Choroid plexus epithelial cell (primary cell): ENCODE results near the gene SUSD1.

Source experiments
- DNase-seq: peaks from one replicate; pipeline ENCODE4 v3.0.0-alpha.2; 2010; ENCODE audit warnings: low read depth
- H3K4me3 ChIP-seq: 2 replicates; pipeline ENCODE4 v1.5.1; 2011; ENCODE audit warnings: low read depth, mild to moderate bottlenecking, control low read depth, low read length, moderate library complexity
- CTCF ChIP-seq: conservative IDR thresholded peaks from 2 replicates; pipeline ENCODE4 v1.5.1; 2011; ENCODE audit warnings: low read depth, mild to moderate bottlenecking, control low read depth, inconsistent platforms, low read length, moderate library complexity

The SUSD1 gene

GRCh38 chr9:112121633-112122032 lies 53.5 kb downstream of the SUSD1 start:
- no peak for DNase-seq
- no peak overlapping the region for H3K4me3 ChIP-seq
- TF ChIP-seq CTCF = no peak

GRCh38 chr9:112120439-112120925 lies 54.6 kb downstream of the SUSD1 start:
- no peak overlapping the region for H3K4me3 ChIP-seq
- peak; percentile 2 for DNase-seq
- TF ChIP-seq CTCF = no peak

- DNase-seq = no peak
- no peak overlapping the region for H3K4me3 ChIP-seq
- no peak for TF ChIP-seq CTCF
Observed at GRCh38 chr9:112120030-112120341, 55.1 kb downstream of the SUSD1 start.

GRCh38 chr9:112119225-112120029 lies 55.7 kb downstream of the SUSD1 start:
- TF ChIP-seq CTCF = no peak
- H3K4me3 ChIP-seq = no peak overlapping the region
- peak; percentile 7 for DNase-seq

- no peak overlapping the region for H3K4me3 ChIP-seq
- no peak for TF ChIP-seq CTCF
- DNase-seq = no peak
Observed at GRCh38 chr9:112118009-112118408, 57.1 kb downstream of the SUSD1 start.

GRCh38 chr9:112115970-112116753 lies 58.9 kb downstream of the SUSD1 start:
- H3K4me3 ChIP-seq = no peak overlapping the region
- DNase-seq = no peak
- TF ChIP-seq CTCF = no peak
